Measurements from ENCODE around the gene NAT14.
"Not testable (repeated sequence)": the region's sequence is repeated elsewhere in the genome, so short reads cannot be mapped to it uniquely, and the experiment has no call there.

The NAT14 gene

DNA sequence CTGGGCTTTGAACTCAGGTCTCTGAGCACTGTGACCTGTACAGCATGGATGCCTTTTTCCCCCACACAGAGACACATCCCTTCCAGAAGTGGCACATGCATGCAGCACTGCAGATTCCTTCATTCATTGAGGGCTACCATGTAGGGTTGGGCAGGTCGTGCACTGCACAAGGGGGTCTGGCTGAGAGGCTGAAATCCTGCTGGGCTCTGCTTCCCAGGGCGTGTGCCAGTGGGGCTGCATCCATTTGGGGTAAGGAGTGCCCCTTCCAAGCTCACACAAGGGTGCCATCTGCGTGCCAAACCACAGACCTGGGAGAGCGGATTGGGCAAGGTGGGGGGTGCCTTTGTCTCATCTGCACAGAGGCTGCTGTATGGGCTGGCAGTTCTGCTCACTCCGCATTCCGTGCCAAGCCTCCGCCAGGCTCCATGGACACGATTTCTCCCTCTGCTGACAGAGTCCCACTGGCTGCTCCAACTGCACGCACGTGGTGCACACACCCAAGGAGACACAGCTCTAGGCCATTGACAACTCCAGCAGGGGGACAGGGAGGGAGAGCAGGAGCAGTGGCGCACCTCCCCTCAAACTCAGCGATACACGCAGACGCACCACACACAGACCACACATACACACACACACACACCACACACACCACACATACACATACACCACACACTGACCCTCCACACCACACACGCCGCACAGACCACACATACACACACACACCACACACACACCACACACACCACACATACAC is 37.4 kb upstream of the NAT14 start:
- TF ChIP-seq, protein P1, sequence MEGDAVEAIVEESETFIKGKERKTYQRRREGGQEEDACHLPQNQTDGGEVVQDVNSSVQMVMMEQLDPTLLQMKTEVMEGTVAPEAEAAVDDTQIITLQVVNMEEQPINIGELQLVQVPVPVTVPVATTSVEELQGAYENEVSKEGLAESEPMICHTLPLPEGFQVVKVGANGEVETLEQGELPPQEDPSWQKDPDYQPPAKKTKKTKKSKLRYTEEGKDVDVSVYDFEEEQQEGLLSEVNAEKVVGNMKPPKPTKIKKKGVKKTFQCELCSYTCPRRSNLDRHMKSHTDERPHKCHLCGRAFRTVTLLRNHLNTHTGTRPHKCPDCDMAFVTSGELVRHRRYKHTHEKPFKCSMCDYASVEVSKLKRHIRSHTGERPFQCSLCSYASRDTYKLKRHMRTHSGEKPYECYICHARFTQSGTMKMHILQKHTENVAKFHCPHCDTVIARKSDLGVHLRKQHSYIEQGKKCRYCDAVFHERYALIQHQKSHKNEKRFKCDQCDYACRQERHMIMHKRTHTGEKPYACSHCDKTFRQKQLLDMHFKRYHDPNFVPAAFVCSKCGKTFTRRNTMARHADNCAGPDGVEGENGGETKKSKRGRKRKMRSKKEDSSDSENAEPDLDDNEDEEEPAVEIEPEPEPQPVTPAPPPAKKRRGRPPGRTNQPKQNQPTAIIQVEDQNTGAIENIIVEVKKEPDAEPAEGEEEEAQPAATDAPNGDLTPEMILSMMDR (conservative IDR thresholded peaks at IDR 0.05; ENCODE audit: low read depth, low read length), result no peak
- DNase-seq (ENCODE audit: low read depth), result no peak
- H3K4me3 ChIP-seq (ENCODE audit: low read depth, low read length), result no peak overlapping the region

DNA sequence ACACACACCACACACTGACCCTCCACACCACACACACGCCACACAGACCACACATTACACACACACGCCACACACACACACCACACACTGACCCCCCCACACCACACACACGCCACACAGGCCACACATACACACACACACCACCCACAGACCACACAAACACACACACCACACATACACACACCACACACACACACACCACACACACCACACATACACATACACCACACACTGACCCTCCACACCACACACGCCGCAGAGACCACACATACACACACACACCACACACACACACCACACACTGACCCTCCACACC is 36.9 kb upstream of the NAT14 start:
- not testable (repeated sequence) for DNase-seq (ENCODE audit: low read depth); H3K4me3 ChIP-seq (ENCODE audit: low read depth, low read length)

DNA sequence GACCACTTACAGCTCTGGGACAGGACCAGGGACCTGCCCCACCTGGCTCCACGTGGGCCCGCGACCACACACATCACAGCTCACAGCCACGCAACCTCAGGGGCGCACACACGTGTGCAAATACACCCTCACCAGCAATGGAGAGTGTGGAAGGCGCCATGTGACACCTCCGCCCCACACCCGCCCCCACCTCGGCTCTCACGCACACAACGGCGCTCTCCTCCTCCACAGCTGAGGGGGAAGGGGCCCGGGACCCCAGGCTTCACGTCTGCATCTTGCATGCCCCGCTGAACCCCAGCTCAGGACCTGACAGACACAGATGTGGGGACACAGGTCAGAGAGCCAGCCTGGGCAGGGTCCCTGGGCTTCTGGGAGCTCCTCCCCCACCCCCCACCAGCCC is 35.5 kb upstream of the NAT14 start:
- no peak overlapping the region for H3K4me3 ChIP-seq (ENCODE audit: low read depth, low read length)
- no peak for DNase-seq (ENCODE audit: low read depth)
- TF ChIP-seq, protein P1 (conservative IDR thresholded peaks at IDR 0.05; ENCODE audit: low read depth, low read length), result no peak

DNA sequence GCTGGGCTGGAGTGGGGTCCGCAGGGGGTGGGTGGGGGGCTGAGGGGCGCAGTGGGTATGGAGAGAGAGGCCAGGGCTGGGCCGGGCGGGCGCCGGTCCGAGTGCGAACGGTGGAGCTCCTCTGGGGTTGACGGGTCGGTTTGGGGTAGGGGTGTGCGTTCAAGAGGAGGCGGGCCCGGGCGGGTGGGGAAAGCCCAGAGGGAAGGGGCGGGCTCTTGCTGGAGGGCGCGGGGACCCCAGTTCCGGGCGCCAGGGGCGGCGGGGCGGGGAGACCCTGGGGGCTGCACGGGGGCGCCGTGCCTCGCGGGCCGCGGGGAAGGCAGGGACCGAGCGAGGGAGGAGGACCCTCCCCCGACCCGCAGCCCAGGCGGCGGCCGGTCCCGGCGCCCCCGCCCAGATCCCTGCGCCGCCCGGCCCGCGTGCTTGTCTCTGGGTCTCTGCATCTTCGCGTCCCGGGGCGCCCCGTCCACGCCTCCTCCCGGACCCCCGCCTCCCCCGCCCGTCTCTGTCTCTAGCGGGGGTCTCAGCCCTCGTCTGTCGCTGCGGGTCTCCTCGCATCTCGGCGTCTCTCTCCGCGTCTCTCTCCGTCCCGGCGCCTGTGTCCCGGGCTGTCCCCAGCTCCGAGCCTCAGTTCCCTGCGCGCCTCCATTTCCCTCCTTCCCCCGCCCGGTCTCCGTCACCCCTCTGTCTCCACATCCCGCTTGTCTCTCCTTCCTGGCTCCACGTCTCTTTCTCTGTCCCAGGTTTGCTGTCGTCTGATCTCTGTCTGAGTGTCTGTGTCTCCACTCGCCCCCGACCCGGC is 33.6 kb upstream of the NAT14 start:
- H3K4me3 ChIP-seq (ENCODE audit: low read depth, low read length), result no peak overlapping the region
- TF ChIP-seq, protein P1 (conservative IDR thresholded peaks at IDR 0.05; ENCODE audit: low read depth, low read length), result no peak
- DNase-seq (ENCODE audit: low read depth), result no peak

DNA sequence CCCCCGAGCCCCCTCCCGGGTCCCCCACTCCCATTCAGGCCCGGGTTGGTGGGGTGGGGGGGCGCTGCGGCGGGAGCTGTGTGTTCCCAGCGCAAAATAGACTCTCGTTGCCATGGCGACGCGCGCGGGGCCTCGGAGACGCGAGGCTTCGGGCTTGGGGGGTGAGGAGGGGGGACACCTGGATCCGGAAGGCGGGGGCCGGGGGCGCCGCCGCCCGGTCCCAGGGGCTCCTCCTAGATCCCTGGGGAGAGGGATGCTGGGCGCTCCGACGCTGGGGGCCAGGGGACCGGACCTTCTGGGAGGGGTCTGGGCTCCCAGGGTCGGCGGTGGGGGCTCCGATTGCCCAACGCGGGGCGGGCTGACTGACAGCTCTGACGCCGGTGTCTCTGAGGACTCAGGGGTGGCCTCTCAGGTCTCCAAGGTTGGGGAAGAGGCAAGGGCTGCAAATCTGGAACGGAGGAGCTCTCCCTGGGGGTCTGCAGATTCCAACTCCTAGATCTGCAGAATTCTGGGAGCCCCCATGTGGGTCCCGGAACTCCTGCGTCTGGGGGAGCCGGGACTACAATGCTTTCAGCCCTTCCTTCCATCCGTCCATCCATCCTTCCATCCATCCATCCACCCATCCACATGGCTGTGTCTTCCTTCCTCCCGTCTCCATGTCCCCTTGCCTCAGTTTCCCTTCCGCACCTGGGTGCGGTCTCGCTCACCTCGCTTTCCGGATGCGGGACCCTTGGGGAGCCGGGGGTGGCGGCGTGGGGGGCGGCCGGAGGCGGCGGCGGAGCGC is 32.8 kb upstream of the NAT14 start:
- TF ChIP-seq, protein P1 (conservative IDR thresholded peaks at IDR 0.05; ENCODE audit: low read depth, low read length), result no peak
- DNase-seq (ENCODE audit: low read depth), result no peak
- H3K4me3 ChIP-seq (ENCODE audit: low read depth, low read length), result peak overlapping the region; percentile 40

DNA sequence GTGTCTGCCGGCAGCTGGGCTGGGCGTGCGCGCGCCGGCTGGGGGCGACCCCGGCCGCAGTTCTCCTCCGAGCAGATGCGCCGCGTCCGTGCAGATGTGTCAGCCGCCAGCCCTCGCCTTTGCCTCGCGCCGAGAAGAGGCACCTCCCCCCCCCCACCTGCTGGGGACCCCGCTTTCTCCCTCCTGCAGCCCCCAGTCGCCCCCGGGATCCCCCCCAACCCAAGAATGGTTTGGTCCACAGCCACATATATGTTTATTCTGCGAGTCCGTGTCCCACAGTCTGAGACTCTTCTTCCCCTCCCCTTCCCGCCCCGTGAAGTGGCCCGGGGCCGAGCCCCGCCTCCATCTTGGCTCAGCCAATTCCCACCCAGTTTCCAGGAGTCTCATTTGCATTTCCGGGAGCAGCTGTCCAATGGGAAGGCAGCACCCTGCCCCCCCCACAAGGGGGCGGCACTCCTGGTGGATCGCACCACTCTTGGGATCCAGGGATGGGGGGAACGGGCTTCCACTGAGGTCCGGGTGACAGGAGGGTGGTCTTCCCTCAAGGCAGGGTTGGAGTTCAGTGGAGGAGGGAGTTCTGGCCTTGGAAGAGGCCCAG is 32.1 kb upstream of the NAT14 start:
- TF ChIP-seq, protein P1 (conservative IDR thresholded peaks at IDR 0.05; ENCODE audit: low read depth, low read length), result peak; percentile 23
- peak; percentile 90 for DNase-seq (ENCODE audit: low read depth)
- H3K4me3 ChIP-seq (ENCODE audit: low read depth, low read length), result peak overlapping the region; percentile 40
